Activated CD4-positive, CD25-positive, alpha-beta regulatory T cell (primary cell): ENCODE data around the gene NPM1.
A peak's percentile ranks its signal among the peaks of the same experiment; 100 is the strongest.
"Not testable (repeated sequence)": the region's sequence is repeated elsewhere in the genome, so short reads cannot be mapped to it uniquely, and the experiment has no call there.

Experiments used
- DNase-seq, 4 experiments: peaks; one replicate each; lab custom pipeline; 2025; lab: John Stamatoyannopoulos, UW

NPM1 gene

GRCh38 chr5:171386006-171386671 lies 1.5 kb upstream of the NPM1 start:
- no peak for DNase-seq

- peak in 1 of 4 experiments; percentile 4 for DNase-seq
Measured at GRCh38 chr5:171386861-171387344, 746 bp upstream of the NPM1 start.

GRCh38 chr5:171387970-171388815 lies 544 bp downstream of the NPM1 start:
- peak; percentile 66 to 75 (median 72) for DNase-seq

- peak in 1 of 4 experiments; percentile 15 for DNase-seq
Measured at GRCh38 chr5:171388816-171389168, 1.1 kb downstream of the NPM1 start.

GRCh38 chr5:171390883-171391677 lies 3.4 kb downstream of the NPM1 start:
- no peak for DNase-seq

- DNase-seq, result no peak
Measured at GRCh38 chr5:171391996-171392577, 4.4 kb downstream of the NPM1 start.

- no peak for DNase-seq
Measured at GRCh38 chr5:171392585-171393159, 5.0 kb downstream of the NPM1 start.

- no peak for DNase-seq
Measured at GRCh38 chr5:171395042-171395441, 7.4 kb downstream of the NPM1 start.

- DNase-seq, result not testable (repeated sequence)
Measured at GRCh38 chr5:171396583-171396982, 8.9 kb downstream of the NPM1 start.

GRCh38 chr5:171397190-171397589 lies 9.5 kb downstream of the NPM1 start:
- no peak for DNase-seq

GRCh38 chr5:171397599-171397998 lies 9.9 kb downstream of the NPM1 start:
- no peak for DNase-seq

- not testable (repeated sequence) for DNase-seq
Measured at GRCh38 chr5:171398660-171399059, 11.0 kb downstream of the NPM1 start.

- no peak for DNase-seq
Measured at GRCh38 chr5:171400169-171400568, 12.5 kb downstream of the NPM1 start.

GRCh38 chr5:171401167-171401947 lies 13.7 kb downstream of the NPM1 start:
- DNase-seq, result no peak

- not testable (repeated sequence) for DNase-seq
Measured at GRCh38 chr5:171402751-171403150, 15.1 kb downstream of the NPM1 start.

GRCh38 chr5:171405615-171406014 lies 18.0 kb downstream of the NPM1 start:
- DNase-seq, result no peak

GRCh38 chr5:171407234-171407633 lies 19.6 kb downstream of the NPM1 start:
- DNase-seq, result no peak

- DNase-seq, result no peak
Measured at GRCh38 chr5:171409164-171410136, 21.8 kb downstream of the NPM1 start.

- no peak for DNase-seq
Measured at GRCh38 chr5:171410181-171410580, 22.5 kb downstream of the NPM1 start.

- DNase-seq, result no peak
Measured at GRCh38 chr5:171412186-171412585, 24.5 kb downstream of the NPM1 start.
